B cell (primary cell): Measurements from ENCODE around the gene CASP9.

Experiments used
- CTCF ChIP-seq: fragments of 200-600 bp; IDR thresholded peaks from one replicate; pipeline ENCODE4 v1.8.0; 2022; ENCODE audit warnings: antibody characterized with exemption, mild to moderate bottlenecking
- EZH2 ChIP-seq: IDR thresholded peaks from 2 replicates; pipeline ENCODE4 v1.6.1; 2012; ENCODE audit warnings: borderline replicate concordance, low read depth, mild to moderate bottlenecking, moderate library complexity, low read length; ENCODE audit not compliant: insufficient read depth, poor library complexity, severe bottlenecking

- TF ChIP-seq CTCF (no peak), EZH2 (no peak)
Observed at GRCh38 chr1:15468145-15468544, 55.9 kb downstream of the CASP9 start.
